Measurements from ENCODE around the gene CACNA2D3.

Gene CACNA2D3

GRCh38 chr3:54443561-54444161, 321.3 kb downstream of the CACNA2D3 start:
- TF ChIP-seq POLR2AphosphoS5 (IDR thresholded peaks at IDR 0.05; ENCODE audit: low read depth, low read length) = no peak
- TF ChIP-seq FOXP2 (optimal IDR thresholded peaks at IDR 0.05; ENCODE audit: borderline replicate concordance, extremely low read depth, extremely low read length, insufficient read depth) = no peak
- TF ChIP-seq TAF1 (IDR thresholded peaks at IDR 0.05; ENCODE audit: borderline replicate concordance, insufficient read depth, low read length) = no peak
- TF ChIP-seq, protein P1, sequence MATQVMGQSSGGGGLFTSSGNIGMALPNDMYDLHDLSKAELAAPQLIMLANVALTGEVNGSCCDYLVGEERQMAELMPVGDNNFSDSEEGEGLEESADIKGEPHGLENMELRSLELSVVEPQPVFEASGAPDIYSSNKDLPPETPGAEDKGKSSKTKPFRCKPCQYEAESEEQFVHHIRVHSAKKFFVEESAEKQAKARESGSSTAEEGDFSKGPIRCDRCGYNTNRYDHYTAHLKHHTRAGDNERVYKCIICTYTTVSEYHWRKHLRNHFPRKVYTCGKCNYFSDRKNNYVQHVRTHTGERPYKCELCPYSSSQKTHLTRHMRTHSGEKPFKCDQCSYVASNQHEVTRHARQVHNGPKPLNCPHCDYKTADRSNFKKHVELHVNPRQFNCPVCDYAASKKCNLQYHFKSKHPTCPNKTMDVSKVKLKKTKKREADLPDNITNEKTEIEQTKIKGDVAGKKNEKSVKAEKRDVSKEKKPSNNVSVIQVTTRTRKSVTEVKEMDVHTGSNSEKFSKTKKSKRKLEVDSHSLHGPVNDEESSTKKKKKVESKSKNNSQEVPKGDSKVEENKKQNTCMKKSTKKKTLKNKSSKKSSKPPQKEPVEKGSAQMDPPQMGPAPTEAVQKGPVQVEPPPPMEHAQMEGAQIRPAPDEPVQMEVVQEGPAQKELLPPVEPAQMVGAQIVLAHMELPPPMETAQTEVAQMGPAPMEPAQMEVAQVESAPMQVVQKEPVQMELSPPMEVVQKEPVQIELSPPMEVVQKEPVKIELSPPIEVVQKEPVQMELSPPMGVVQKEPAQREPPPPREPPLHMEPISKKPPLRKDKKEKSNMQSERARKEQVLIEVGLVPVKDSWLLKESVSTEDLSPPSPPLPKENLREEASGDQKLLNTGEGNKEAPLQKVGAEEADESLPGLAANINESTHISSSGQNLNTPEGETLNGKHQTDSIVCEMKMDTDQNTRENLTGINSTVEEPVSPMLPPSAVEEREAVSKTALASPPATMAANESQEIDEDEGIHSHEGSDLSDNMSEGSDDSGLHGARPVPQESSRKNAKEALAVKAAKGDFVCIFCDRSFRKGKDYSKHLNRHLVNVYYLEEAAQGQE (IDR thresholded peaks at IDR 0.05; ENCODE audit: insufficient read depth in 1 of 2, low read depth in 2 of 2, low read length in 2 of 2) = no peak
- TF ChIP-seq SIN3A (IDR thresholded peaks at IDR 0.05; ENCODE audit: borderline replicate concordance, insufficient read depth, low read length) = no peak

GRCh38 chr3:54445630-54446029, 323.3 kb downstream of the CACNA2D3 start:
- TF ChIP-seq FOXP2 (optimal IDR thresholded peaks at IDR 0.05; ENCODE audit: borderline replicate concordance, extremely low read depth, extremely low read length, insufficient read depth) = no peak
- TF ChIP-seq, protein P1 (IDR thresholded peaks at IDR 0.05; ENCODE audit: insufficient read depth in 1 of 2, low read depth in 2 of 2, low read length in 2 of 2) = no peak
- TF ChIP-seq POLR2AphosphoS5 (IDR thresholded peaks at IDR 0.05; ENCODE audit: low read depth, low read length) = no peak
- TF ChIP-seq SIN3A (IDR thresholded peaks at IDR 0.05; ENCODE audit: borderline replicate concordance, insufficient read depth, low read length) = no peak
- no peak for TF ChIP-seq TAF1 (IDR thresholded peaks at IDR 0.05; ENCODE audit: borderline replicate concordance, insufficient read depth, low read length)

GRCh38 chr3:54447427-54447826, 325.1 kb downstream of the CACNA2D3 start:
- no peak for TF ChIP-seq POLR2AphosphoS5 (IDR thresholded peaks at IDR 0.05; ENCODE audit: low read depth, low read length)
- TF ChIP-seq, protein P1 (IDR thresholded peaks at IDR 0.05; ENCODE audit: insufficient read depth in 1 of 2, low read depth in 2 of 2, low read length in 2 of 2) = no peak
- no peak for TF ChIP-seq FOXP2 (optimal IDR thresholded peaks at IDR 0.05; ENCODE audit: borderline replicate concordance, extremely low read depth, extremely low read length, insufficient read depth)
- TF ChIP-seq TAF1 (IDR thresholded peaks at IDR 0.05; ENCODE audit: borderline replicate concordance, insufficient read depth, low read length) = no peak
- no peak for TF ChIP-seq SIN3A (IDR thresholded peaks at IDR 0.05; ENCODE audit: borderline replicate concordance, insufficient read depth, low read length)

DNA sequence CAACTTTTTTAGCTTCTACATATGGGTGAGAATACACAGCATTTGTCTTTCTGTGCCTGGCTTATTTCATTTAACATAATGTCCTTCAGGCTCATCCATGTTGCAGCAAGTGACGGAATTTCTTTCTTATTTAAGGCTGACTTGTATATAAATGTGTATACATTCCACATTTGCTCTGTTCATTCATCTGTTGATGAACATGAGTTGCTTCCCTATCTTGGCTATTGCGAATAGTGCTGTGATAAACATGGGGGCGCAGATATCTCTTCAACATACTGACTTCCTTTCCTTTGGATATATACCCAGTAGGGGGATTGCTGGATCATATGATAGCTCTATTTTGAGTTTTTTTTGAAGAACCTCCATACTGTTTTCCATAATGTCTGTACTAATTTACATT, 332.5 kb downstream of the CACNA2D3 start:
- TF ChIP-seq TAF1 (IDR thresholded peaks at IDR 0.05; ENCODE audit: borderline replicate concordance, insufficient read depth, low read length) (no peak), SIN3A (IDR thresholded peaks at IDR 0.05; ENCODE audit: borderline replicate concordance, insufficient read depth, low read length) (no peak), FOXP2 (optimal IDR thresholded peaks at IDR 0.05; ENCODE audit: borderline replicate concordance, extremely low read depth, extremely low read length, insufficient read depth) (no peak), POLR2AphosphoS5 (IDR thresholded peaks at IDR 0.05; ENCODE audit: low read depth, low read length) (no peak)
- TF ChIP-seq, protein P1 (IDR thresholded peaks at IDR 0.05; ENCODE audit: insufficient read depth in 1 of 2, low read depth in 2 of 2, low read length in 2 of 2) = no peak
